PC-9 (cell line): Measurements from ENCODE around the gene RCC1.

ENCODE experiments used
- EZH2 ChIP-seq: fragments of 200-600 bp; sonication (generic); IDR thresholded peaks from 2 replicates; pipeline ENCODE4 v1.8.0; 2017; ENCODE audit warnings: antibody characterized with exemption, low read depth
- TF ChIP-seq, protein P1 (sequence below): fragments of 200-600 bp; sonication (generic); conservative IDR thresholded peaks from 2 replicates; pipeline ENCODE4 v1.6.1; 2017; ENCODE audit warnings: mixed run types, antibody characterized with exemption, mild to moderate bottlenecking, moderate library complexity

DNA sequence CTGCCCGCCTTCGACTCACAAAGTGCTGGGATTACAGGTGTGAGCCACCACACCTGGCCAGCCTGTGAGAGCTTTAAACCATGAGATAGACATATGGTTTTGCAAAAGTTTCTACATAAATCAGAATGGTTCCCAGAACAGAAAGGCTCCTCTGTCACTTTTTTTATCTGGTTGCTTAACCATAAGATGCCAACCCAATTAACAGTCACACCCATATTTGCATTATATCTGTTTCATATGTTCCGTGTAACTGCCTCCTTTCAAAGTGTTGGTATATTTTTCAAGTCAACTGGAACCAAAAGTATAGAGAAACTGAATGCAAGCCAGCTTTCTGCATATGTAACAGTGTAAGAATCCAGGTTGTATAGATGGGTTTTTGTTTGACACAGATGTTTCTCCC, 23.7 kb upstream of the RCC1 start:
- TF ChIP-seq, protein P1, sequence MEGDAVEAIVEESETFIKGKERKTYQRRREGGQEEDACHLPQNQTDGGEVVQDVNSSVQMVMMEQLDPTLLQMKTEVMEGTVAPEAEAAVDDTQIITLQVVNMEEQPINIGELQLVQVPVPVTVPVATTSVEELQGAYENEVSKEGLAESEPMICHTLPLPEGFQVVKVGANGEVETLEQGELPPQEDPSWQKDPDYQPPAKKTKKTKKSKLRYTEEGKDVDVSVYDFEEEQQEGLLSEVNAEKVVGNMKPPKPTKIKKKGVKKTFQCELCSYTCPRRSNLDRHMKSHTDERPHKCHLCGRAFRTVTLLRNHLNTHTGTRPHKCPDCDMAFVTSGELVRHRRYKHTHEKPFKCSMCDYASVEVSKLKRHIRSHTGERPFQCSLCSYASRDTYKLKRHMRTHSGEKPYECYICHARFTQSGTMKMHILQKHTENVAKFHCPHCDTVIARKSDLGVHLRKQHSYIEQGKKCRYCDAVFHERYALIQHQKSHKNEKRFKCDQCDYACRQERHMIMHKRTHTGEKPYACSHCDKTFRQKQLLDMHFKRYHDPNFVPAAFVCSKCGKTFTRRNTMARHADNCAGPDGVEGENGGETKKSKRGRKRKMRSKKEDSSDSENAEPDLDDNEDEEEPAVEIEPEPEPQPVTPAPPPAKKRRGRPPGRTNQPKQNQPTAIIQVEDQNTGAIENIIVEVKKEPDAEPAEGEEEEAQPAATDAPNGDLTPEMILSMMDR: no peak
- no peak for TF ChIP-seq EZH2
